HPDE6-E6E7 (cell line): ENCODE data around the gene CDH4.
"Not testable (repeated sequence)": the region's sequence is repeated elsewhere in the genome, so short reads cannot be mapped to it uniquely, and the experiment has no call there.

Experiments used
- DNase-seq: peaks from one replicate; pipeline ENCODE4 v3.0.0; 2011; ENCODE audit warnings: missing footprints; ENCODE audit errors: extremely low spot score

The CDH4 gene

GRCh38 chr20:61253640-61254511, 1.8 kb downstream of the CDH4 start:
- no peak for DNase-seq

- peak; percentile 76 for DNase-seq
Observed at GRCh38 chr20:61254881-61255626, 3.0 kb downstream of the CDH4 start.

GRCh38 chr20:61256365-61256764, 4.3 kb downstream of the CDH4 start:
- DNase-seq: no peak

- no peak for DNase-seq
Observed at GRCh38 chr20:61256824-61257223, 4.8 kb downstream of the CDH4 start.

GRCh38 chr20:61257611-61258010, 5.5 kb downstream of the CDH4 start:
- DNase-seq: no peak

- DNase-seq: no peak
Observed at GRCh38 chr20:61259741-61260140, 7.7 kb downstream of the CDH4 start.

- no peak for DNase-seq
Observed at GRCh38 chr20:61260905-61261304, 8.8 kb downstream of the CDH4 start.

GRCh38 chr20:61262036-61262435, 10.0 kb downstream of the CDH4 start:
- no peak for DNase-seq

GRCh38 chr20:61262514-61262913, 10.5 kb downstream of the CDH4 start:
- DNase-seq: no peak

GRCh38 chr20:61263084-61263695, 11.1 kb downstream of the CDH4 start:
- no peak for DNase-seq

- no peak for DNase-seq
Observed at GRCh38 chr20:61263938-61264337, 11.9 kb downstream of the CDH4 start.

GRCh38 chr20:61267241-61267640, 15.2 kb downstream of the CDH4 start:
- DNase-seq: no peak

GRCh38 chr20:61268024-61268423, 16.0 kb downstream of the CDH4 start:
- DNase-seq: no peak

GRCh38 chr20:61271312-61272231, 19.5 kb downstream of the CDH4 start:
- no peak for DNase-seq

GRCh38 chr20:61273024-61273423, 21.0 kb downstream of the CDH4 start:
- DNase-seq: not testable (repeated sequence)

- not testable (repeated sequence) for DNase-seq
Observed at GRCh38 chr20:61273666-61274065, 21.6 kb downstream of the CDH4 start.

GRCh38 chr20:61274326-61274725, 22.3 kb downstream of the CDH4 start:
- DNase-seq: no peak

GRCh38 chr20:61278296-61278695, 26.2 kb downstream of the CDH4 start:
- no peak for DNase-seq

- no peak for DNase-seq
Observed at GRCh38 chr20:61279621-61280150, 27.6 kb downstream of the CDH4 start.

GRCh38 chr20:61280217-61280980, 28.3 kb downstream of the CDH4 start:
- DNase-seq: no peak
